NCI-H146 treated with DMSO at 0.1 percent for 48 hours (cell line): ENCODE results near the gene MTTP.
A peak's percentile ranks its signal among the peaks of the same experiment; 100 is the strongest.

Experiments used
- DNase-seq: peaks from one replicate; lab custom pipeline; 2025; ENCODE audit not compliant: unreplicated experiment; lab: John Stamatoyannopoulos, UW

Gene MTTP

GRCh38 chr4:99593781-99594641 is 19.4 kb downstream of the MTTP start:
- no peak for DNase-seq

- no peak for DNase-seq
These were observed 20.2 kb downstream of the MTTP start for GRCh38 chr4:99594818-99595217.

GRCh38 chr4:99606716-99607115 is 32.1 kb downstream of the MTTP start:
- no peak for DNase-seq

- no peak for DNase-seq
These were observed 33.8 kb downstream of the MTTP start for GRCh38 chr4:99608417-99608816.

GRCh38 chr4:99610605-99611175 is 36.1 kb downstream of the MTTP start:
- DNase-seq: no peak

GRCh38 chr4:99612281-99612680 is 37.7 kb downstream of the MTTP start:
- no peak for DNase-seq

- DNase-seq: peak; percentile 9
These were observed 38.1 kb downstream of the MTTP start for GRCh38 chr4:99612704-99613103.

- no peak for DNase-seq
These were observed 39.9 kb downstream of the MTTP start for GRCh38 chr4:99614491-99614890.

GRCh38 chr4:99615170-99615820 is 40.7 kb downstream of the MTTP start:
- DNase-seq: no peak

- DNase-seq: no peak
These were observed 42.8 kb downstream of the MTTP start for GRCh38 chr4:99617374-99617773.

GRCh38 chr4:99622341-99622740 is 47.7 kb downstream of the MTTP start:
- no peak for DNase-seq

GRCh38 chr4:99624141-99624719 is 49.6 kb downstream of the MTTP start:
- DNase-seq: no peak

- no peak for DNase-seq
These were observed 50.7 kb downstream of the MTTP start for GRCh38 chr4:99625369-99625768.

- DNase-seq: no peak
These were observed 53.4 kb downstream of the MTTP start for GRCh38 chr4:99628040-99628439.

- no peak for DNase-seq
These were observed 55.4 kb downstream of the MTTP start for GRCh38 chr4:99629962-99630554.

- no peak for DNase-seq
These were observed 56.3 kb downstream of the MTTP start for GRCh38 chr4:99630857-99631360.

GRCh38 chr4:99633772-99634171 is 59.1 kb downstream of the MTTP start:
- peak; percentile 7 for DNase-seq

GRCh38 chr4:99634742-99635360 is 60.2 kb downstream of the MTTP start:
- no peak for DNase-seq

GRCh38 chr4:99635601-99636000 is 61.0 kb downstream of the MTTP start:
- no peak for DNase-seq

GRCh38 chr4:99636422-99636821 is 61.8 kb downstream of the MTTP start:
- no peak for DNase-seq

GRCh38 chr4:99637174-99637573 is 62.5 kb downstream of the MTTP start:
- DNase-seq: no peak
